SJSA1 (cell line): ENCODE data around the gene AP5B1. TPM values are rescaled to one million over a fixed set of nuclear protein-coding genes. Genes with fewer than 3 reads are reported as not detected.
"Not testable (repeated sequence)": the region's sequence is repeated elsewhere in the genome, so short reads cannot be mapped to it uniquely, and the experiment has no call there.

Experiments used
- DNase-seq, 2 experiments: peaks; one replicate each; pipeline ENCODE4 v3.0.0-alpha.2; 2015 to 2020; ENCODE audit warnings: low spot score in 2 of 2, low read depth in 1 of 2
- H3K27ac ChIP-seq: fragments of 250-450 bp; sonication (Bioruptor Pico); 2 replicates; pipeline ENCODE4 v1.5.1; 2020; ENCODE audit warnings: mild to moderate bottlenecking, moderate library complexity
- H3K27me3 ChIP-seq: fragments of 250-450 bp; sonication (Bioruptor Pico); replicated peaks from 2 replicates; pipeline ENCODE4 v1.5.1; 2020; ENCODE audit warnings: mild to moderate bottlenecking, moderate library complexity
- H3K36me3 ChIP-seq: fragments of 250-450 bp; sonication (Bioruptor Pico); 2 replicates; pipeline ENCODE4 v1.5.1; 2020; ENCODE audit warnings: mild to moderate bottlenecking
- H3K4me1 ChIP-seq: fragments of 250-450 bp; sonication (Bioruptor Pico); replicated peaks from 2 replicates; pipeline ENCODE4 v1.6.1; 2021; ENCODE audit warnings: mild to moderate bottlenecking
- H3K4me3 ChIP-seq: fragments of 250-450 bp; sonication (Bioruptor Pico); 2 replicates; pipeline ENCODE4 v1.5.1; 2020; ENCODE audit warnings: mild to moderate bottlenecking
- H3K9me3 ChIP-seq: fragments of 250-450 bp; sonication (Bioruptor Pico); replicated peaks from 2 replicates; pipeline ENCODE4 v1.5.1; 2020; ENCODE audit warnings: mild to moderate bottlenecking
- total RNA-seq: library from RNA; depleted of rRNA; stranded (reverse); fragments of >200 nt; shearing (Covaris generic); gene quantifications from 2 replicates; pipeline ENCODE4 v1.2.3, GENCODE V29; 2014

The AP5B1 gene
- total RNA-seq, 1 experiment from 2014 or later: 30.4 TPM

DNA sequence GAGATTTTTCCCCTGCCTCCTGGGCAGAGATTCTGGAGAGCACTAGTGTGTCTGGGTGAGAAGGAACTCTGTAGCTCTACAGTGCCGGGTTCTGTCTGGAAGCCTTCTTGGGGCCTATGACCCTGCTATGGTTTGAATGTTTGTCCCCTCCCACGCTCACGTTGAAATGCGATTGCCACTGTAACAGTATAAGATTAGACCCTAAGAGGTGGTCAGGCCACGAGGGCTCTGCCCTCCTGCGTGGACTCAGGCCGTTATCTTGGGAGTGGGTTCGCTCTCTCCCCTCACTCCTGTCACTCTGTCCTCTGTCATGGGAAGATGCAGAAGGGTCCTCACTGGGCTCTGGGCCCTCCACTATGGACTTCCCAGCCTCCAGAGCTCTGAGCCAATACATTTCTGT is 3.5 kb downstream of the AP5B1 start:
- H3K27ac ChIP-seq: no peak overlapping the region
- peaks cover 7% of the 10 kb centered on the region; the same call in 1 of the 2 replicates for H3K9me3 ChIP-seq
- peaks cover 69% of the 10 kb centered on the region for H3K36me3 ChIP-seq
- no peak overlapping the region for H3K4me3 ChIP-seq
- H3K4me1 ChIP-seq: peaks cover 25% of the 10 kb centered on the region
- H3K27me3 ChIP-seq: no peaks in the 10 kb centered on the region
- peak in 1 of 2 experiments; percentile 42 for DNase-seq

GRCh38 chr11:65776710-65777141 is 4.0 kb downstream of the AP5B1 start:
- Histone ChIP-seq H3K36me3 (peaks cover 69% of the 10 kb centered on the region), H3K27ac (no peak overlapping the region), H3K4me3 (no peak overlapping the region), H3K9me3 (peaks cover 7% of the 10 kb centered on the region; the same call in 1 of the 2 replicates), H3K27me3 (no peaks in the 10 kb centered on the region), H3K4me1 (peaks cover 25% of the 10 kb centered on the region)
- DNase-seq: peak in 1 of 2 experiments; percentile 41

GRCh38 chr11:65776196-65776595 is 4.6 kb downstream of the AP5B1 start:
- Histone ChIP-seq H3K4me1 (peaks cover 22% of the 10 kb centered on the region), H3K27me3 (no peaks in the 10 kb centered on the region), H3K36me3 (peaks cover 69% of the 10 kb centered on the region), H3K27ac (no peak overlapping the region), H3K4me3 (no peak overlapping the region), H3K9me3 (peaks cover 7% of the 10 kb centered on the region; the same call in 1 of the 2 replicates)
- peak in 1 of 2 experiments; percentile 43 for DNase-seq

GRCh38 chr11:65774525-65775306 is 6.1 kb downstream of the AP5B1 start:
- peak in 1 of 2 experiments; percentile 39 for DNase-seq
- Histone ChIP-seq H3K4me3 (no peak overlapping the region), H3K4me1 (peaks cover 9% of the 10 kb centered on the region), H3K36me3 (peaks cover 59% of the 10 kb centered on the region), H3K27me3 (no peaks in the 10 kb centered on the region), H3K9me3 (no peaks in the 10 kb centered on the region; the same call in 1 of the 2 replicates), H3K27ac (no peak overlapping the region)

GRCh38 chr11:65773784-65774411 is 6.9 kb downstream of the AP5B1 start:
- no peak overlapping the region for H3K4me3 ChIP-seq
- no peak for DNase-seq
- no peak overlapping the region for H3K27ac ChIP-seq
- no peaks in the 10 kb centered on the region for H3K27me3 ChIP-seq
- peaks cover 51% of the 10 kb centered on the region for H3K36me3 ChIP-seq
- peaks cover 1% of the 10 kb centered on the region; the same call in 1 of the 2 replicates for H3K4me1 ChIP-seq
- H3K9me3 ChIP-seq: 0 out of 2 replicates have a peak, but pooled peaks cover under 1% of the 10 kb centered on the region

GRCh38 chr11:65771589-65772112 is 9.1 kb downstream of the AP5B1 start:
- no peaks in the 10 kb centered on the region for H3K27me3 ChIP-seq
- peaks cover 3% of the 10 kb centered on the region for H3K4me1 ChIP-seq
- no peak overlapping the region for H3K27ac ChIP-seq
- no peak for DNase-seq
- no peak overlapping the region for H3K4me3 ChIP-seq
- peaks cover 4% of the 10 kb centered on the region; the same call in 1 of the 2 replicates for H3K9me3 ChIP-seq
- H3K36me3 ChIP-seq: peaks cover 31% of the 10 kb centered on the region

GRCh38 chr11:65770951-65771567 is 9.7 kb downstream of the AP5B1 start:
- Histone ChIP-seq H3K27me3 (no peaks in the 10 kb centered on the region), H3K36me3 (peaks cover 25% of the 10 kb centered on the region), H3K27ac (no peak overlapping the region), H3K4me1 (peaks cover 6% of the 10 kb centered on the region), H3K4me3 (no peak overlapping the region), H3K9me3 (peaks cover 4% of the 10 kb centered on the region; the same call in 1 of the 2 replicates)
- DNase-seq: no peak

DNA sequence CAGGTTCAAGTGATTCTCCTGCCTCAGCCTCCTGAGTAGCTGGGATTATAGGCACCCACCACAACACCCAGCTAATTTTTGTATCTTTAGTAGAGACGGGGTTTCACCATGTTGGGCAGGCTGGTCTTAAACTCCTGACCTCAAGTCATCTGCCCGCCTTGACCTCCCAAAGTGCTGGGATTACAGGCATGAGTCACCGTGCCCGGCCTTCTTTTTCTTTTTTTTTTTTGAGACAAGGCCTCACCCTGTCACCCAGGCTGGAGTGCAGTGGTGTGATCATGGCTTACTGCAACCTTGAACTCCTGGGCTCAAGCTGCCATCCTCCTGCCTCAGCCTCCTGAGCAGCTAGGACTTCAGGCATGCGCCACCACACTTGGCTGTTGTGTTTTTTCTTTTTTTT is 13.0 kb downstream of the AP5B1 start:
- H3K9me3 ChIP-seq, H3K36me3 ChIP-seq, H3K27ac ChIP-seq, DNase-seq, H3K4me3 ChIP-seq, H3K27me3 ChIP-seq, H3K4me1 ChIP-seq: not testable (repeated sequence)

DNA sequence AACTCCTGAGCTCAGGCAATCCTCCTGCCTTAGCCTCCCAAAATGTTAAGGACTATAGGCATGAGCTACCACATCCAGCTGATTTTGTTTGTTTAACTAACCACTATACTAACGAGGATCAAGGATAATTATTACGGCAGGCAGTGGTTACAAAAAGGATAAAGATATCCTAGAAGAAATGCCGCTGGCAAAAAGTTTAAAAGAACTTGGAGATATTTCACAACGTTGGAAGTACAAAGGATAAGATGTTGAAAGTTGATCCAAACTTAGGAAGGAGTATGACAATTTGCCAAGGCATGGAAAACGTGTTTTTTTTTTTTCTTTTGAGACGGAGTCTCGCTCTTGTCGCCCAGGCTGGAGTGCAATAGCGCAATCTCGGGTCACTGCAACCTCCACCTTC is 13.4 kb downstream of the AP5B1 start:
- H3K27ac ChIP-seq: no peak overlapping the region
- no peak for DNase-seq
- peaks cover 3% of the 10 kb centered on the region; the same call in 1 of the 2 replicates for H3K36me3 ChIP-seq
- no peak overlapping the region for H3K4me3 ChIP-seq
- H3K27me3 ChIP-seq: no peaks in the 10 kb centered on the region
- H3K4me1 ChIP-seq: peaks cover 6% of the 10 kb centered on the region
- H3K9me3 ChIP-seq: peaks cover 4% of the 10 kb centered on the region; the same call in 1 of the 2 replicates

- Histone ChIP-seq H3K27me3 (no peaks in the 10 kb centered on the region), H3K4me3 (no peak overlapping the region), H3K9me3 (peaks cover 4% of the 10 kb centered on the region; the same call in 1 of the 2 replicates), H3K36me3 (peaks cover 3% of the 10 kb centered on the region; the same call in 1 of the 2 replicates), H3K4me1 (peaks cover 6% of the 10 kb centered on the region), H3K27ac (no peak overlapping the region)
- peak in 1 of 2 experiments; percentile 65 for DNase-seq
These were observed 14.2 kb downstream of the AP5B1 start for GRCh38 chr11:65766535-65766934.

DNA sequence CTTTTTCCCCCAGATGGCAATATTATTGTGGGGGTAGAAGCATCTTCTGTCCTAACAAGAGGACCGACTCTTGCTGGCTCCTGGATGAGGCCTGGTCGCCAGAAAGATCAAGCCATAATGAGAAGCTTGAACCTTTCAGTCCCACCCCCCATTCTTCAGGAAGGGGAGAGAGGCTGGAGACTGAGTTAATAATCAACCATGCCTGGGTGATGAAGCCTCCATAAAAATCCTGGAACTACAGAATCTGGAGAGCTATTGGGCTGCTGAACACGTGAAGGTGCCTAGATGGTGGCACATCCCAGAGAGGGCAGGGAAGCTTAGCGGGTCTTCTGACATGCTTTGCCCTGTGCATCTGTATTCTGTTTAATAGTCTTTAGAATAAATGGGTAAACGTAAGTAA is 16.3 kb downstream of the AP5B1 start:
- Histone ChIP-seq H3K4me3 (no peak overlapping the region), H3K4me1 (peaks cover 6% of the 10 kb centered on the region), H3K27me3 (no peaks in the 10 kb centered on the region), H3K27ac (no peak overlapping the region), H3K9me3 (peaks cover 4% of the 10 kb centered on the region; the same call in 1 of the 2 replicates), H3K36me3 (peaks cover 3% of the 10 kb centered on the region; the same call in 1 of the 2 replicates)
- DNase-seq: no peak

- not testable (repeated sequence) for H3K9me3 ChIP-seq, H3K4me1 ChIP-seq, DNase-seq, H3K27me3 ChIP-seq, H3K4me3 ChIP-seq, H3K27ac ChIP-seq, H3K36me3 ChIP-seq
These were observed 18.0 kb downstream of the AP5B1 start for GRCh38 chr11:65762816-65763215.

GRCh38 chr11:65762169-65762568 is 18.6 kb downstream of the AP5B1 start:
- DNase-seq, H3K27ac ChIP-seq, H3K4me1 ChIP-seq, H3K9me3 ChIP-seq, H3K36me3 ChIP-seq, H3K27me3 ChIP-seq, H3K4me3 ChIP-seq: not testable (repeated sequence)
